Osteoblast (primary cell): Measurements from ENCODE around the gene ZNF296. TPM values are rescaled to one million over a fixed set of nuclear protein-coding genes. Genes with fewer than 3 reads are reported as not detected.
A peak's percentile ranks its signal among the peaks of the same experiment; 100 is the strongest.

Experiments
- DNase-seq: peaks from one replicate; pipeline ENCODE4 v3.0.0; 2011; ENCODE audit warnings: low spot score, mixed read lengths; ENCODE audit not compliant: insufficient read length; ENCODE audit errors: missing footprints
- H2AFZ ChIP-seq: 2 replicates; pipeline ENCODE4 v1.6.0; 2011; ENCODE audit warnings: mild to moderate bottlenecking, low read length
- H3K27ac ChIP-seq: 2 replicates; pipeline ENCODE4 v1.5.1; 2011; ENCODE audit warnings: mild to moderate bottlenecking, low read depth, low read length, moderate library complexity
- H3K27me3 ChIP-seq: 2 replicates; pipeline ENCODE4 v1.6.0; 2012; ENCODE audit warnings: mild to moderate bottlenecking, control low read depth, inconsistent platforms, low read length, moderate library complexity; ENCODE audit not compliant: insufficient read depth
- H3K36me3 ChIP-seq: 2 replicates; pipeline ENCODE4 v1.5.1; 2011; ENCODE audit warnings: mild to moderate bottlenecking, low read length, control low read depth, moderate library complexity; ENCODE audit not compliant: insufficient read depth
- H3K4me1 ChIP-seq: 2 replicates; pipeline ENCODE4 v1.5.1; 2011; ENCODE audit warnings: mild to moderate bottlenecking, low read length, control low read depth, moderate library complexity; ENCODE audit not compliant: insufficient read depth
- H3K4me2 ChIP-seq: 2 replicates; pipeline ENCODE4 v1.6.0; 2011; ENCODE audit warnings: mild to moderate bottlenecking, low read length; ENCODE audit not compliant: insufficient read depth
- H3K4me3 ChIP-seq: fragments of 200-600 bp; sonication (generic); 3 replicates; pipeline ENCODE4 v1.5.1; 2012; ENCODE audit warnings: mild to moderate bottlenecking, low read length, inconsistent platforms; ENCODE audit not compliant: insufficient read depth
- H3K79me2 ChIP-seq: 2 replicates; pipeline ENCODE4 v1.6.0; 2012; ENCODE audit warnings: mild to moderate bottlenecking, low read length, control low read depth, inconsistent platforms; ENCODE audit not compliant: insufficient read depth
- H3K9me3 ChIP-seq: 2 replicates; pipeline ENCODE4 v1.5.1; 2011; ENCODE audit warnings: low read depth, low read length, control low read depth
- H4K20me1 ChIP-seq: 2 replicates; pipeline ENCODE4 v1.6.0; 2012; ENCODE audit warnings: mild to moderate bottlenecking, low read length, control low read depth; ENCODE audit not compliant: insufficient read depth
- CTCF ChIP-seq: IDR thresholded peaks from 2 replicates; pipeline ENCODE4 v1.5.1; 2011; ENCODE audit warnings: mild to moderate bottlenecking, low read depth, low read length, moderate library complexity; ENCODE audit errors: extremely low read depth
- total RNA-seq: library from RNA; depleted of rRNA; stranded (reverse); fragments of >200 nt; gene quantifications from 2 replicates; pipeline ENCODE4 v1.2.3, GENCODE V29; 2012

ZNF296 gene
- total RNA-seq, 1 donor = not detected

GRCh38 chr19:45091031-45091923 lies 15.0 kb upstream of the ZNF296 start:
- peak overlapping the region; percentile 97 for H3K4me2 ChIP-seq
- no peaks in the 10 kb centered on the region for H3K27me3 ChIP-seq
- H3K79me2 ChIP-seq = peaks cover 55% of the 10 kb centered on the region
- peak overlapping the region; percentile 96 for H3K27ac ChIP-seq
- H3K9me3 ChIP-seq = no peaks in the 10 kb centered on the region
- H4K20me1 ChIP-seq = peaks cover 26% of the 10 kb centered on the region
- DNase-seq = peak; percentile 99
- H3K4me3 ChIP-seq = peak overlapping the region; percentile 99
- TF ChIP-seq CTCF = no peak
- peak overlapping the region; percentile 93 for H2AFZ ChIP-seq
- peaks cover 24% of the 10 kb centered on the region for H3K4me1 ChIP-seq
- peaks cover 17% of the 10 kb centered on the region for H3K36me3 ChIP-seq

GRCh38 chr19:45090606-45091005 lies 14.3 kb upstream of the ZNF296 start:
- Histone ChIP-seq H4K20me1 (peaks cover 20% of the 10 kb centered on the region), H3K4me2 (peak overlapping the region; percentile 97), H3K9me3 (no peaks in the 10 kb centered on the region), H3K79me2 (peaks cover 51% of the 10 kb centered on the region), H3K27ac (peak overlapping the region; percentile 78), H3K27me3 (no peaks in the 10 kb centered on the region), H3K4me1 (peaks cover 24% of the 10 kb centered on the region), H2AFZ (peak overlapping the region; percentile 93), H3K4me3 (peak overlapping the region; percentile 99), H3K36me3 (peaks cover 20% of the 10 kb centered on the region)
- no peak for TF ChIP-seq CTCF
- DNase-seq = no peak

- H3K36me3 ChIP-seq = peaks cover 23% of the 10 kb centered on the region
- no peak overlapping the region for H3K4me3 ChIP-seq
- peaks cover 51% of the 10 kb centered on the region for H3K79me2 ChIP-seq
- no peak for DNase-seq
- H3K4me2 ChIP-seq = no peak overlapping the region
- H3K9me3 ChIP-seq = no peaks in the 10 kb centered on the region
- H2AFZ ChIP-seq = no peak overlapping the region
- no peak overlapping the region for H3K27ac ChIP-seq
- H3K27me3 ChIP-seq = no peaks in the 10 kb centered on the region
- peaks cover 23% of the 10 kb centered on the region for H3K4me1 ChIP-seq
- TF ChIP-seq CTCF = no peak
- H4K20me1 ChIP-seq = peaks cover 19% of the 10 kb centered on the region
Observed at GRCh38 chr19:45090034-45090433, 13.8 kb upstream of the ZNF296 start.

GRCh38 chr19:45087531-45087930 lies 11.3 kb upstream of the ZNF296 start:
- no peak overlapping the region for H3K27ac ChIP-seq
- peaks cover 26% of the 10 kb centered on the region for H3K36me3 ChIP-seq
- H3K79me2 ChIP-seq = peaks cover 43% of the 10 kb centered on the region
- peak; percentile 23 for DNase-seq
- no peaks in the 10 kb centered on the region for H3K27me3 ChIP-seq
- H3K9me3 ChIP-seq = no peaks in the 10 kb centered on the region
- no peak overlapping the region for H2AFZ ChIP-seq
- H4K20me1 ChIP-seq = peaks cover 4% of the 10 kb centered on the region
- no peak overlapping the region for H3K4me2 ChIP-seq
- H3K4me3 ChIP-seq = no peak overlapping the region
- TF ChIP-seq CTCF = no peak
- H3K4me1 ChIP-seq = peaks cover 10% of the 10 kb centered on the region
